ES-I3 (cell line): ENCODE data around the gene SAMSN1.
"Not testable (repeated sequence)": the region's sequence is repeated elsewhere in the genome, so short reads cannot be mapped to it uniquely, and the experiment has no call there.

Experiments used
- H3K36me3 ChIP-seq: 2 replicates; pipeline ENCODE4 v1.6.1; 2013; ENCODE audit warnings: mild to moderate bottlenecking, low read length, control low read depth, moderate library complexity; ENCODE audit not compliant: insufficient read depth
- H3K4me1 ChIP-seq: 2 replicates; pipeline ENCODE4 v1.6.1; 2013; ENCODE audit warnings: mild to moderate bottlenecking, control low read depth, low read length; ENCODE audit not compliant: insufficient read depth
- H3K9ac ChIP-seq: 2 replicates; pipeline ENCODE4 v1.6.1; 2013; ENCODE audit warnings: low read depth, mild to moderate bottlenecking, low read length, moderate library complexity
- H3K9me3 ChIP-seq: 2 replicates; pipeline ENCODE4 v1.6.1; 2013; ENCODE audit warnings: mild to moderate bottlenecking, low read length, moderate library complexity; ENCODE audit not compliant: control insufficient read depth, insufficient read depth

The SAMSN1 gene

GRCh38 chr21:14494181-14494580 is 51.9 kb downstream of the SAMSN1 start:
- H3K36me3 ChIP-seq, H3K9me3 ChIP-seq, H3K4me1 ChIP-seq, H3K9ac ChIP-seq: not testable (repeated sequence)

GRCh38 chr21:14493731-14494130 is 52.4 kb downstream of the SAMSN1 start:
- H3K9me3 ChIP-seq, result no peaks in the 10 kb centered on the region
- H3K9ac ChIP-seq, result no peak overlapping the region
- no peaks in the 10 kb centered on the region for H3K36me3 ChIP-seq
- no peaks in the 10 kb centered on the region for H3K4me1 ChIP-seq

- Histone ChIP-seq H3K9ac (no peak overlapping the region), H3K9me3 (no peaks in the 10 kb centered on the region), H3K4me1 (no peaks in the 10 kb centered on the region), H3K36me3 (no peaks in the 10 kb centered on the region)
These were observed 53.2 kb downstream of the SAMSN1 start for GRCh38 chr21:14492931-14493330.

DNA sequence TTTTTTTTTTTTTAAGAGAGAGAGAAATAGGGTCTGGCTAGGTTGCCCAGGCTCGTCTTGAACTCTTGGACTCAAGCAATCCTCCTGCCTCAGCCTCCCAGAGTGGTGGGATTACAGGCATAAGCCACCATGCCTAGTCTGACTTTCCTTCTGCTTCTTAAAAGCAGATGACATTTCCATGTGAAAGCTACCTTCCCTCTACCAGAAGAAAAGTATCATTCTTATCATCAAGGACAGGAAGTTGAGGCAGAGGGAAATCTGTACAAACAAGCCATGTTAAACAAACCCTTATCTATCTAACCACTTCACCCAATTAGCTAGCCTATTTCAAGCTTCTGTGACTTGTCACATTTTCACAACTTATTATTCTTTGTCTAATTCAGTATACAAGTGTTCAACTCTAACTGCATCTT is 54.8 kb downstream of the SAMSN1 start:
- H3K9ac ChIP-seq, result no peak overlapping the region
- H3K9me3 ChIP-seq, result no peaks in the 10 kb centered on the region
- H3K36me3 ChIP-seq, result no peaks in the 10 kb centered on the region
- H3K4me1 ChIP-seq, result no peaks in the 10 kb centered on the region

- no peaks in the 10 kb centered on the region for H3K36me3 ChIP-seq
- H3K9ac ChIP-seq, result no peak overlapping the region
- H3K4me1 ChIP-seq, result no peaks in the 10 kb centered on the region
- no peaks in the 10 kb centered on the region for H3K9me3 ChIP-seq
These were observed 57.4 kb downstream of the SAMSN1 start for GRCh38 chr21:14488672-14489204.

DNA sequence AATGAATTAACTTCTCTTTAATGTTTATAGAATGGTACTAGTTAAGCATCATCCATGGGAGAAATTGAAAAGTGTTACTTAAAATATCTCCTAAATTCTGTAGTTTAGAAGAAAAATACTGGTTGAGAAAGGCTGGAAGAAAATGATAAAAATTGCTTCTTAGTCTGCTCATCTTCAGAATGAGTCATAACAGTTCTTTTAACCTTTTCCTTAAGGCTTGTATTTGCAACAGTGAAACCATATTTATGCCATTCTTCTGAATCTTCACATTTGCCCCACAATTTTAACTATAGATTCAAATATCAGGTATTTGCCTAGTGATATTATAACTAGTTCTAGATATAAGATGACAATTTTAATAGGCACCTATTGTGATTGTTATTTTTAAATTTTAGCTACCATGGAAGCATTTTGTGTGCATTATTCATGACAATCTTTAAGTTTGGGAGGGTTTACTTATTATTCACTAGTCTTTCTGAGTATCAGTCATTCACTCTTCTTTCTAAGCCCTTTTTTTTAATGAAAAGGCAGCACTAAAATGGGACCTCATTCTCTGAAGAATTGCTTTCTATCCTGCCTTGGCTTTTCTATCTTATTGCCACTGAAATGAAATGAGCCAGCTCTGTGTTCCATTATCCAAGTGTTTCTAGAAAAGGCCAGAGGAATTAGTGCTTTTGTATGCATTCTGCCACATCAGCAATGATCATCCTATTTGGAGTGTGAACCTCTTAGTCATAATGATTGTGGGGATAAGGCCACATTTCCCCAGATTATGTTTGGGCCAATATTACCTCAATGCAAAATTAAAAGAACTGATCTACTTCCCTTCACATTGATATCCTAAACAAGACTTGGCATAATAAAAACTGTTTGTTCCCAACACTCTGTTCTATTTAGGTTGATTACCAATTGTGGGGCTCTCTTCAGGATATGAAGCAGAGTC is 58.4 kb downstream of the SAMSN1 start:
- H3K4me1 ChIP-seq, result no peaks in the 10 kb centered on the region
- no peaks in the 10 kb centered on the region for H3K36me3 ChIP-seq
- H3K9ac ChIP-seq, result no peak overlapping the region
- H3K9me3 ChIP-seq, result no peaks in the 10 kb centered on the region

- H3K9ac ChIP-seq, result no peak overlapping the region
- no peaks in the 10 kb centered on the region for H3K9me3 ChIP-seq
- H3K36me3 ChIP-seq, result no peaks in the 10 kb centered on the region
- H3K4me1 ChIP-seq, result no peaks in the 10 kb centered on the region
These were observed 59.2 kb downstream of the SAMSN1 start for GRCh38 chr21:14486869-14487268.

DNA sequence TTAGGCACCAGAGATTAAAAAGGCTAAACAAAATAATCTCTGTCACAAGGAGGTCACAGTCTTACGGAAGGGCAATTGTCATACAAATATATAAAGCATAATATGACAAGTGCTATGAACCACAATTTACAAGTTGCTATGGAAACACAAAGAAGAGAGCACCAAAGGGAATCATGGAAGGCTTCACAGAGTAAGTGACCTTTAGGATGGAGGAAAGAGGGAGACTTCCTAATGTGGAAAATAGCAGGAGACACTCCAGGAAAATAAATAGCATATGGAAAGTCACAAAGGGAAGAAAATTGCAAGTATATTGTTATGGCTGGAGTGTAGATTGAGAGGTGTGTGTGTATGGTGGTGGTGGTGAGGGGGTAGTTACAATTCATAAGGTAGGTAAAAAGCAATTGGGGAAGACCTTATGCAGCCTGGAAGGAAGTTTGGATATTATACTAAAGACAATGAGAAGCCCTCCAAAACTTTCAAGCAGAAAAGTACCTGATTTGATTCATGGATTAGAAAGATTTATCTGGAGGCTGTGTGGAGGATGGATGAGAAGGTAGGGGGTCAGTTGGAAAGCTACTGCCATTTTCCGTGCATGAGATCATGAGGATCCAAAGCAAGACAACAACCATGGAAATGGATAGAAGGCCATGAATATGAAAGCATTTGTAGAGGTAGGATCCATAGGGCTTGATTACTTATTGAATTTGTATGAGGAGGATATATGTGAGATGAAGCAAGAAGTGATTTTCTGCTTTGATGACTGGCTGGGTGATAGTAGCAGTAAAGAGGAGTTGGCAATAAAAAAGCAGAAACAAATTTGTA is 61.7 kb downstream of the SAMSN1 start:
- Histone ChIP-seq H3K9ac (no peak overlapping the region), H3K36me3 (no peaks in the 10 kb centered on the region), H3K9me3 (no peaks in the 10 kb centered on the region), H3K4me1 (no peaks in the 10 kb centered on the region)

GRCh38 chr21:14483296-14483695 is 62.8 kb downstream of the SAMSN1 start:
- no peaks in the 10 kb centered on the region for H3K9me3 ChIP-seq

GRCh38 chr21:14482165-14482564 is 64.0 kb downstream of the SAMSN1 start:
- Histone ChIP-seq H3K9ac (no peak overlapping the region), H3K9me3 (no peaks in the 10 kb centered on the region), H3K4me1 (no peaks in the 10 kb centered on the region), H3K36me3 (no peaks in the 10 kb centered on the region)

More at GRCh38 chr21:14483296-14483695, 62.8 kb downstream of the SAMSN1 start:
- no peaks in the 10 kb centered on the region for H3K36me3 ChIP-seq
- H3K4me1 ChIP-seq, result no peaks in the 10 kb centered on the region
- no peak overlapping the region for H3K9ac ChIP-seq

GRCh38 chr21:14480411-14481031 is 65.6 kb downstream of the SAMSN1 start:
- no peak overlapping the region for H3K9ac ChIP-seq
- no peaks in the 10 kb centered on the region for H3K9me3 ChIP-seq
- no peaks in the 10 kb centered on the region for H3K36me3 ChIP-seq
- H3K4me1 ChIP-seq, result no peaks in the 10 kb centered on the region

GRCh38 chr21:14479241-14479786 is 66.8 kb downstream of the SAMSN1 start:
- Histone ChIP-seq H3K9ac (no peak overlapping the region), H3K36me3 (no peaks in the 10 kb centered on the region), H3K9me3 (no peaks in the 10 kb centered on the region), H3K4me1 (no peaks in the 10 kb centered on the region)

DNA sequence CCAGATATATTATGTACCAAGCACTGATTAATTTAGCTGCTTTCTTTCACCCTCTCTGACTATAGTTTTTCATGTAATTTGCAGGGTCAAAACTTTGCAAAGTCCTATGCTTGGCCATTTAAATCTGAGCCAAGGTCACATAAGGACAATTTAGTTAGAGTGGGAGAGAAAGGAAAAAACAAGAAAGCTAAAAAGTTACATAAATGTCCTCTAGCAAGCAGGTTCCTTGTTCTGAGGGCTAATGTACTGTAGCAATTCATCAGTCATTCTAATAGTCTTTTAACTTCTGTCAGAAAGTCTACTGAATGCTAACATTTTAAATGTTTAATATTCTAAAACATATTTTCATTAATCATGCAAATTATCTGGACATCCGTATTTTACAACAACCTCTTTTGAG is 68.3 kb downstream of the SAMSN1 start:
- Histone ChIP-seq H3K9ac (no peak overlapping the region), H3K36me3 (no peaks in the 10 kb centered on the region), H3K4me1 (no peaks in the 10 kb centered on the region), H3K9me3 (no peaks in the 10 kb centered on the region)

DNA sequence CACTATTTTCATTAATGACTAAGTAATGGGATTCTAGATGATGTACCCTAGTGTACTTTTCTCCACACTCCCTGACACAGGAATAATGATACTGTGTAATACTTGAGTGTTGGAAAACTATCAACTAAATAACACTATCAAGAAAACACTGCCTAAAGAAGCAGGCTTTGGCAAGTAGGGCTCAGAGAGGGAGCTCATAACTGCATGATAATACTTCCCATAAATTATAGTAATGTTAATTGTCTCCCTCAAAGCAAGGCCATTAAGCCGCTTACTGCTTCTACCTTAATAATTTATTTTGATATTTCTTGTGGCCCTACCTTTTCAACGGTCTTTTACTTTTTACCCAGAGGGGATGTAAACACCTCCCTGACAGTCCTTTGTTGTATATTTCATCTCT is 69.0 kb downstream of the SAMSN1 start:
- Histone ChIP-seq H3K9me3 (no peaks in the 10 kb centered on the region), H3K9ac (no peak overlapping the region), H3K36me3 (no peaks in the 10 kb centered on the region), H3K4me1 (no peaks in the 10 kb centered on the region)
